SKM-1 (cell line): ENCODE data around the gene CYP4A22.
"Not testable (repeated sequence)": the region's sequence is repeated elsewhere in the genome, so short reads cannot be mapped to it uniquely, and the experiment has no call there.

ENCODE experiments used
- DNase-seq: peaks from one replicate; lab custom pipeline; 2025; ENCODE audit not compliant: unreplicated experiment; lab: John Stamatoyannopoulos, UW

Gene CYP4A22

DNA sequence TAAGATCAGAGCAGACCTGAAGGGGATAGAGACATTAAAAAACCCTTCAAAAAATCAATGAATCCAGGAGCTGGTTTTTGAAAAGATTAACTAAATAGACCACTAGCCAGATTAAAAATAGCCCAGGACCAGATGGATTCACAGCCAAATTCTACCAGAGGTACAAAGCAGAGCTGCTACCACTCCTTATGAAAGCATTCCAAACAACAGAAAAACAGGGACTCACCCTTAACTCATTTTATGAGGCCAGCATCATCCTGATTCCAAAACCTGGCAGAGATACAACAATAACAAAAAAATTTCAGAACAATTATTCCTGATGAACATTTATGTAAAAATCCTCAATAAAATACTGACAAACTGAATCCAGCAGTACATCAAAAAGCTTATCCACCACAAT, 19.2 kb downstream of the CYP4A22 start:
- DNase-seq: not testable (repeated sequence)

DNA sequence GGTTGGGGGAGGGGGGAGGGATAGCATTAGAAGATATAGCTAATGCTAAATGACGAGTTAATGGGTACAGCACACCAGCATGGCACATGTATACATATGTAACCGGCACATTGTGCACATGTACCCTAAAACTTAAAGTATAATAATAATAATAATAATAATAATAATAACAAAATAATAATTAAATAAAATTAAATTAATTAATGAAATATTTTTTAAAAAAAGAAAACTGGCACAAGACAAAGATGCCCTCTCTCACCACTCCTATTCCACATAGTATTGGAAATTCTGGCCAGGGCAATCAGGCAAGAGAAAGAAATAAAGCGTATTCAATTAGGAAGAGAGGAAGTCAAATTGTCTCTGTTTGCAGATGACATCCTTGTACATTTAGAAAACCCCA, 20.7 kb downstream of the CYP4A22 start:
- DNase-seq: not testable (repeated sequence)

DNA sequence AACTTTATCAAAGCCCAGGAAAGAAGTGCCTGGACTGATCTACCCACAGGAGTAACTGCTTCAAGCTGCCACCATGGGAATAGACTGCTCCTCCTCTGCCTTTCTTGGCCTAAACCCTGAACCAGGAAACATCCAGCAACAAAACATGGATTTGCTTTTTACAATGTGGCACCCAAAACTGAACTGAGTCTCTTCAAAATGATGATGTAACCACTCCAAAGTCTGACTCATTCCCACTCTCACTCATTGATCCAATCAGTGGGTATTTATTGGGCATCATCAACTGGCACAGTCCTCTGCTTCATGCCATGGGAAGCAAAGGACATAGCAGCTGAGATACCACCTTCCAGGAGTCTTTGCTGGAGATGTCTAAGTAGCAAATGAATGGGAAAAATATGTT, 23.5 kb downstream of the CYP4A22 start:
- DNase-seq: no peak

DNA sequence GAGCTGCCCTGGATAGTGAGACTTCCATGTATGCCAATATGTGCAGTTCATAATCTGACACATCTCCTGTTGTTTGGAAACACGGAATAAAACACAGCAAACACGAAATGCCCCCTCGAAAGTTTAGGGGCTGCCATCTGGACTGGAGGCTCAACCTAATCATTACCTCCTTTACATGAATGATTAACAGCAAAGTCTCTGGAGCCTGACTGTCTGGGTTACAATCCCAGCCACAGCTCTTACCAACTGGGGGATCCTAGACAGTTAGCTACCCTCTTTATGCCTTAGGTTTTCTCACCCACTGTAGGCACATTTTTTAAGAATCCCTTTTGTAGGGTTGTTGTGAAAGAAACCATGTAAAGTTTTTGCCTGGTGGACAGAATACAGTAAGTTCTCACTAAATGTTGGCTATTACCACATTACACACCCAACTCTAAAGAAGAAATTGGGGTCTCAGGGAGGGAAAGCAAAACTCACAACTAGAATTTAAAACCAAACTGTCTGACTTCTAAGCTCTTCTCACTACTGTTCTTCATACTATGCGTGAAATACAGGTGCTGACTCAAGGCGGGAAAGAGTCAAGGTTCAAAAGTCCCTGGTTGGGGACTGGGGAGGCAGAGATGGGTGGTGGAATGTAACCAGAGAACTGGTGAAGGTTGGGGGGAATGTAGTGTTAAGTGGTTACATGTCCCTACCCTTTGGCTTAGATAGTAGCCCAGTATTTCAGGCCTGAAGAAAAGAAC, 24.2 kb downstream of the CYP4A22 start:
- no peak for DNase-seq

DNA sequence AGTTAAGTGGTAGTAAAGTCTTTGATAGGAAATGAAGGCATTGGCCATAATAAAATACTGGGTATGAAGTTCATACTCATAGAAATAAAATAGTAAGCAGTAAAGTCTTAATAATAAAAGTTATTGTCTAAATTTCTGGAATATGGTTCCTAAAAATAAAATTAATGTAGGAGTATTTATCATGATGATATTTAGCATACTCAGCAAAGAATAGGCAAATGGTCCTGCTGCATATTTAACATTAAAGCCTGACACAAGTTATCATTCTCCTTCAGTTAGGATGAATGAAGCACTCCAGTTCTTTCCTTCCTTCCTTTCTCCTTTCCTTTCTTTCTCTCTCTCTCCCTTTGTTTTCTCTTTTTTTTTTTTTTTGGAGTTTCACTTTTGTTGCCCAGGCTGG, 27.3 kb downstream of the CYP4A22 start:
- no peak for DNase-seq

DNA sequence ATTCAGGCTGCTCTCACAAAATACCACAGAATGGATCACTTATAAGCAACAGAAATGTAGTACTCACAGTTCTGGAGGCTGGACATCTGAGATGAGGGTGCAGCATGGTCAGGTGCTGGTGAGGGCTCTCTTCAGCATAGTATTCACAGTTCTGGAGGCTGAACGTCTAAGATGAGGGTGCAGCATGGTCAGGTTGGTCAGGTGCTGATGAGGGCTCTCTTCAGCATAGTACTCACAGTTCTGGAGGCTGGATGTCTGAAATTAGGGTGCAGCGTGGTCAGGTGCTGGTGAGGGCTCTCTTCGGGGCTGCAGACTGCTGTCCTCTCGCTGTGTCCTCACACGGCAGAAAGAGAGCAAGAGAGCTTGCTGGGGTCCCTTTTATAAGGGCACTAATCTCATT, 35.5 kb downstream of the CYP4A22 start:
- DNase-seq: no peak

DNA sequence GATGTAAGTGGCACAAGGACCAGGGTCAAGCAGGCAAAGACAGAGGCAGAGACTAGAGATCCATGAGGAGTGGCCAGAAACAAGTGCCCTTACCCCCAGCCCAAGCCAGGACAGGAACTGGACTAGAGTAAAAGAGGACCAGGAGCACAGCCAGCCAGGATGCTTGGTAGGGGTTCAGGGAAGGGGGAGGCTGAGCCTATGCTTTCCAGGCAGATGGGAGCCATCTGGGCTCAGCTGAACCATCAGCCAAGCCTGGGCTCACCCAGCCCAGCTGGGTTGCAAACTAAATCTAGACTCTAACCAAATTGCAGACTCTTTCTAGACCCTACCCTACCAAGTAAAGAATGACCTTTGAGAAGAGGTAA, 37.4 kb downstream of the CYP4A22 start:
- no peak for DNase-seq

DNA sequence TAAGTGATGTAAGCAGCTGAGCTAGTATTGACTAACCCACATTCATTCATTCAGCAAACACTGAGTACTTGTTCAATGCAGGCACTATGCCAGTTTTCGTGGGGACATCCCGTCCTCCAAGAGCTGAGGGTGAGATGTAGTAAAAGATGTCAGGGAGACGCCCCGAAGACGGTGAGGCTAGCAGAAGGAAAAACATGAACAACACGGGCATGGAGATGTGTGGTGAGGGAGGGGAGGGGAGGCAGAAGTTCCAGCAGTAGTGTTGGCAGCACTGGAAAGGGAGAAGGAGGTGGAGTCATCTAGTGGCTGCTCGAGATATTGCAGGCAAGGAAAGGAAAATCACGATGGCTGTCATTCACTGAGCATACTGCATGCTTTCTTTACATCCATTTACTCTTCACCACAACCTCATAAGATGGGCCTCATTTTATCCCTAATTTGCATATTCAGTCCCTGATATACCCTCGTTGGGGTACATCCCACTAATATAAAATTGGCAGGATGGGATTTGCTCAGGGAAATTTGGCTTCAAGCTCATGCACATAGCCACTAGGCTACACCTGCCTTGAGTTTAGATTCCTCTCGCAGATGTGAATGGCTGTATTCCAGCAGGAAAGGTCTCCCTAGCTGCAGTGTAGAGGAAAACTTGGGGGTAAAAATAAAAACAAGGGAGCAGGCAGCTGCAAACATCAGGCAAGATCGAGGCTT, 38.1 kb downstream of the CYP4A22 start:
- DNase-seq: peak; percentile 43

DNA sequence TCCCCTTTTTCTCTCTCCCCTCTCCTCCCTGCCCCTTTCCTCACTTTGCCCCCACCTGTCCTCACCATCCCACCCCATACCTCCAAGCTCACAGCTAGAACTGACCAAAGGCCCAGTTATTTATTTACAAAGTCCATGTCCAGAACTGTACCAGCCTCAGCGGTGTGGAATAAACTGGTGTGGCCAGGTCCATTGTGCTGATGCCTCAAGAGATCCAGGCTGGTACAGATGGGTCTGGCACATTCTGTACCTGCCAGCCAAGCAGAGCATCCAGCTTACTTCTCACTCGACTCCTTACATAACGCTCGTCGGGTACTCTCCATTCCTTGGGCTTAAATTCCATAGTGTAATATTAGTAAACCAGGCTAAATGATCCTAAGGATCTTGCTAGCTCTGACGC, 40.8 kb downstream of the CYP4A22 start:
- DNase-seq: no peak

DNA sequence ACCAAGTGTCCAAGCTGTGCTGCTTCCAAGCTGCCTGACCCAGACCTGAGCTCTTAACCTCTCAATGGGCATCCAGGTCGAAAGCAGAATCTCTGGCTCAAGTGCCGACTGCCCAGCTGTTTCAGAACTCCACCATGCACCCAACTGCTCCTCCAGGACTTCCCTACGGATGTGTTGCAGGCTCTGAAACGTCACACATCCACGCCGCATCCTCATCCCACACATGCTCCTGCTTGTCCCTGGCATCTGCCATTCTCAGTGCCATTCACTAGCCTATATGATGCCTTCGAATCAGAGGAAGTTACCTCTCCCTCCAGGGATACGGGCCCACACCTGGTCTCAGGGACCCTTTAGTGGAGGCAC, 41.4 kb downstream of the CYP4A22 start:
- DNase-seq: no peak

DNA sequence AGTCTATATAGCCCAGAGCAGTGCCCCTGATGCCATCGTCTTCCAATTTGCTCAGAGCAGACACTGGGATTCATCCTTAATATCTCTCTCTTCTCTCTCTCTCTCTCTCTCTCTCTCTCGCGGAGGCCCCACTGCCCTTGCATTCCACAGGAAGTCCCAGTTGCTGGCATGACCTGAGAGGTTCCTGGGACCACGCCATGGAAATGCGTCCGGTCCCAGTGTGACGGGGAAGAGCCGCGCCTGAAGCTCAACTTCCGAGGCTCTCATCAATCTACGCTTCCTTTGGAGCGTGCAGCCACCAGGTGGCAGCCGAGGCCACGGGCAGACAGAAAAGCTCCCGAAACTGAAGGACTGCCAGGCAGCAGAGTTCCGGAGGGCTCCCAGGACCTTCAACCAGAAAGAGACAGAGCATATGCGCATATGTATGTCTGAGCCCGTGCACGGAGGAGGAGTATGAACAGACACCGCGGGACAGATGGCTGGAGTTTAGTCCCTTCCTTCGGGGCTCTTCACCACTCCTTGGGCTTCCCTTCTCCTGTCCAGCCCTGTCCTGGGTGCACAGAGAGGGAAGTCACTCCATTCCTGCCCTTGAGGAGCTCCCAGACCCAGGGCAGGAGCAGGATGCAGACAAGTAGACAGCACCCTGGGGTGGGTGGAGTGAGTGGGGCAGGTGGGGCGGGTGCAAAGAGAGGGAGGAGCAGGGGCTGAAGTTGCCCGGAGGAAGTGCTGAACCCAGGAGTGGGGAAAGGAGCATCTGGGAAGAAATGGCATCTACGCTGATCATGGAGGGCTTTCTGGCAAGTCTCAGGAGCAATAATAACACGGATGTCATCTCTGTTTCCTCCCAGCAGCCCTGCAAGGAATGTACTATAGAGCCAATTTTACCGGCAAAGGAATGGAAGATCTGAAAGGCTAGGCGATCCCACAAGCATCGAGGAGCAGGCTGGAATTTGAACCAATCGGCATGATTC, 42.1 kb downstream of the CYP4A22 start:
- DNase-seq: peak; percentile 61

DNA sequence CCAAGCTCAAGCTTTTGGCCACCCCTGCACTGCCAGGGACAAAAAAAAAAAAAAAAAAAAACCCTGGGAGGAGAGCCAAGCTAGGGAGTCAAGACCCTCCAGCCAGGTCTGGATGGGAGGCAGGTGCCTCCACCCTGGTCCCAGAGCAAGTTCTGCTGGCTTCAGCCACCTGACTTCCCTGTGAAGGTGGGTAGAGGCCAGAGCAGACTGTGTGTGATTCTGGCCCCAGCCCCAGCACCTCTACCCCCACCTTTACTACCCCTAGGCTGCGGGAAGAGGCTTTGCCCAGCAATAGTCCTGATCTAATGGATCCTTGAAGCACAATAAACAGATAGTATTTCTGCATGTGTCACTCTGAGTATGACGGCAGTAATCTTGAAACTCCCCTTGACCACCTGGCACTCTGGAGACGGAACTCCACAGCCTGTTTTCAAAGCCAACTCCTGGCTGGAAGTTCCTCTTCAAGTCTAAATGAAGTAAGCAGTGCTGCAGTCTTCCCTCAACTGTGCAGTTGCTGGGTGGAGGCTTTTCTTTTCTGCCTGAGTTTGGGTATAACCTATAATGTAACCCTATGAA, 42.8 kb downstream of the CYP4A22 start:
- DNase-seq: no peak

DNA sequence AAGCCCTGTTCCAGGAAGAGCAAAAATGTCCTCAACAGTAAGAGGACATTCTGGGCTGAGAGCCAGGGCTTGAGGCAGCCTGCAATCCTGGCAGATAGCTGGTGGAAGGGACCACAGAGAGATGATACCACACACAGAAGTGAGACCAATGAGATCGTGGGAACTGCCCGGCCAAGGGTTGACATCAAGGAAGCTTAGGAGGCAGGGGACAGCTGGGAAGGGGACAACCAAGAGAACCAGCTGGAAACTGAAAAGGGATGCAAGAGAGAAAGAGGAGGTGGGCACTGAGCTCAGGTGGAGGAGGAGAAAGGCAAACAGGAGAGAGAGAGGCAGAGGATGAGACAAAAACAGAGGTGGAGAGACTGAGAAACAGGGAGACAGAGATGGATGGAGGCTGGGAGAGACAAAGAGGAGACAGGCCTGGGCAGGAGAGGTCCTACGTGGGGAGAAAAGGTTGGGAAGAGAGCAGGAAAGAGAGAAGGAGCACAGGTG, 43.4 kb downstream of the CYP4A22 start:
- no peak for DNase-seq

DNA sequence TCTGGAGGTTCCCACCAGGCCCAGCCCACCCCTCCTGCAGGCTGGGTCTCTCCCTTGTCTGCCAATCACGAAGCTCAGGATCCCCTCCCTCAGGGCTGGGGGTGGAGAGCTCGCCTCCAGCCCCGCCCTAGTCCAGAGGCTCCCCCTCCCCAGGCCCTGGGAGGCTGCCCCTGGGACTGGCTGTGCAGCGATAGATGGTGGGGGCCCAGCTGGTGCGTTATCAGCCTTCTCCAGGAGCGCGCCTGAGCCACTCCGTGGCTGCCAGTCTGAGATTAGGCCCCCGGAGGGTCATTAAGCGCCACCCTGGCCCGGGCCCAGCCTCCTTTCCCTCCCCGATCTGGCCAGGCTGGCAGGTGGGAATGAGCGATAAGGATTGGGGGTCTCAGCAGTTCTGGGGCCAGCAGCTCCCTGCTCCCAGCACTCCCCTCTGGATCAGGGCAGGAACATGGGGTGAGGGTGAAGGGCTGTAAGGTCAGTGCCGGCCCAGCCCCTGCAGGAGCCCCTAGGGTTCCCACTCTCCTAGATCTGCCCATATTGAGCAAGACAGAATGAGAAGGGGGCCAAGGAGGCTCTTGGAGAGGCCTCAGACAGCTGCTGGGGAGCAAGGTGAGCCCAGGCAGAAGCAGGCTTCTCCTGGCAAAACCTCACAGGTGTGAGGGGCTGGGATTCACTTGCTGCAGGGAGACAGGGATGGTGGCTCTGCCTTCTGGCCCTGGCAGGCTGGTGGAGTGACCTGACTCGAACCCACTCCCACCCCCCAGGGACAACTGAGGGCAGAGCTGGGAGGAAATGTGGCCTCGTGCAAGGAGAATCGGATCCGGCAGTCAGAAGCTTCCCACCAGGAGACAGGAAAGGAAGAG, 44.1 kb downstream of the CYP4A22 start:
- DNase-seq: no peak

DNA sequence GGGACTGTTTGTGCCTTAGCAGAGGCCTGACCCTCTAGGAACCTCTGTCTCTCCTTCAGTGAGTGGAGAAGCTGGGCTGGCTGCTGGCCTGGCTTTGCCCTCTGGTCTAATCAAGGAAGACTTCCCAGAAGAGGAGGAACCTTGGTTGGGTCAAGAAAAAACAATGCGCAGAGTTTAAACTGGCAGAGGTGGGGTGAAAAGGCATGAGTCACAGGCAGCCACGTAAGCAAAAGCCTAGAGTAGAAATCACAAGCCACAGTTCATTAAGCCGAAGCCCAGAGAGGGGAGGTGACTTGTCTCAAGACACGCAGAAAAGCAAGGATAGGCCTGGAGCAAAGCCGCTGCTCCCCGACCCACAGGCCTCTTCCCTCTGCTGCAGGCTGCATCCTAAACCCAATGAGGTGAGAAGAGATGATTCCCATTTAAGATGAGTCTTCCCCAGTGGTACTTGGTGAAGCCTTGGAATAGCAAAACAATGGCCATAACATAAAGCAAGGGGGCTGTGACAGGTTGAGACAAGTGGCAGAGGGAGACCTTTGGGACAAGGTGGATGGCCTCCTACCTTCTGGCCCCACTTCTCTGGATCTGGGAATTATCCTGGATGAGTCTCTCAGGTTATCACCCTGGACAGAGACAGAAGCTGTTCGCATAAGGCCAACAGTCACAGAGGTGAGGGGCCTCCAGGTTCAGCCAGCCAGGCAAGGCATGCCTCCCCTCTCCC, 44.9 kb downstream of the CYP4A22 start:
- no peak for DNase-seq

DNA sequence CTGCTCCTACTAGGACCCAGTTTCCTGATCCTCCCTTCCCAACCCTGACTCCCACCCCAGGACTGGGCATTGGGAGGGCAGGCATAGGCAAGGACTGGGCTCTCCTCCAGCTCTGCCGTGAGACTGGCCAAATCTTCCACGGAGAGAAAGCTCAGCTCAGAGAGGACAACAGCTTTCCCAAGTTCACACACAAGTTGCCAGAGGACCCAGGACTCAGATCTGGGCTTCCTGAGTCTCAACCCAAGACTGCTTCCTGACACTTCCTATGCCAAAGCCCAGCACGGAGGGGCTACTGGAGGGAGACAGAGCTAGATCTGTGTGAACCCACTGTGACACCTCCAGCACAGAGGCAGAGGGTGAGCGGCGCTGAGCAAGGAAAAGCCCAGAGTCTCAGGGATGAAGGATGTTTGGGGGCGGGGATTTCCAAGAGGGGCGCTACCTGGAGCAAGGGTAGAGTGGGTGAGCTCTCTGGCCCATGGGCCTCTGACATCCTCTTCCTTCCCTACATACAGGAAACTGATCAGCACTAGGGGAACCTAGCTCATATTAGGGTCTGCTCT, 45.5 kb downstream of the CYP4A22 start:
- no peak for DNase-seq

DNA sequence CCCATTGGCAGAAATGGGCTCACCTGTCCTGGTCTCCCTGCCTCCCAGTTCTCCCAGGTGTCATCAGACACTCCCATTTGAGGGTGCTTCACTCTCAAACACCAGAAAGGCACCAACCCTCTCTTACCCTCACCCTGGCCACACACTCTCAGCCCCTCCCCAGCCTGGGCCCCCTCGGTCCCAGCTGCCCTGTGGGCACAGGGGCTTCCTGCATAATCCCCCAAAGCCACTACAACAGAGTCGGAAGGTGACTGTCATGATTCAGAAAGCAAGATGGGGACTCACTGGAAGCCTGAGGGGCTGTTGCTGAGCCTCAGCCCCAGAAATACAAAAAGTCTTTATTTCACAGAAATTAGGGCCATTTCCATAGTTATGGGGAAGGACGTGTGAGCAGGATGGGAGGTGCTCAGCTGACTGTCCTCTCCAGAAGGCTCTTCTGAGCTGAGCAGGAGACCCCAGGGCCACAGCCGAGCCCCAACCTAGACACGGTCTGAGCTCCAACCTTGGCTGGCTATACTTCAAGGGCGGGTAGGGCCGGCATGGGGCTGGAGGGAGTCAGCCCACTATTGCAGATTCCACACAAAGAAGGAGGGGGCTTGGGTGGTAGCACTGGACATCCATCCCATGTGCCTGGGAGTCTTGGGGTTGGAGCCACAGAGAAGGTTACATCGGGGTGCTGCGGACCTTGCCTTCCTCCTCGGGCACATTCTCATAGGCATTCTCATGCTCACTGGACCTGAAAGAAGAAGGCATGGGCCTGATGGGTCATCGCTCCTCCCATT, 46.3 kb downstream of the CYP4A22 start:
- no peak for DNase-seq

DNA sequence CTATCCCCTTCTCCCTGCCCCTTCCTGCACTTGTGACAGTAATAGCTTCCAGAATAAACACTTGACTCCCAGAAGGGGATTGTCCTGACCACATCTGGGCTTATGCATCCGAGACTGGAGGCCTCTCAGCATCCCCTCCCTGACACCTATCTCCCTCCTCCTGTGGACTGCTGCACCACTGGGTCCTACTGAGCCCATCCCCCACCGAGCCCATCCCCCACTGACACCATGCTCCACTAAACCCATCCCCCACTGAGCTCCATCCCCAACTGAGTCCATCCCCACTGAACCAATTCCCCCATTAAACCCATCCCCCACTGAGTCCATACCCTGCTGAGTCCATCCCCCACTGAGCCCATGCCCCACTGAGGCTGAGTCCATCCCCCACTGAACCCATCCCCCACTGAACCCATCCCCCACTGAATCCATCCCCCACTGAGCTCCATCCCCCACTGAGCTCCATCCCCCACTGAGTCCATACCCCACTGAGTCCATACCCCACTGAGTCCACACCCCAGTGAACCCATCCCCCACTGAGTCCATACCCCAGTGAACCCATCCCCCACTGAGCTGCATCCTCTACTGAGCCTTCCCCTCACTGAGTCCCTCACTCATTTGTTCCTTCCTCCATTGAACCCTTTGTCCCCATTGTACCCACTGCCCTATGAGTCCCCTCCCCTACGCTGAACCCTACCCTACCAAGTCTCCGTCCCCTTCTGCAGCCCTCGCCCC, 47.0 kb downstream of the CYP4A22 start:
- DNase-seq: no peak
